Thyroid gland (tissue), 4 donors: ENCODE data around the gene TRPM1. TPM values are rescaled to one million over a fixed set of nuclear protein-coding genes. Genes with fewer than 3 reads are reported as not detected.

ENCODE experiments used
- DNase-seq, 2 donors: peaks; one replicate each; pipeline ENCODE4 v3.0.0-alpha.2; 2019
- H3K27ac ChIP-seq, 3 donors: fragments of 200-600 bp; sonication (generic); 1 replicate in 2 of 3; 2 replicates in 1 of 3; pipeline ENCODE4 v1.5.1; 2016 to 2019; ENCODE audit warnings: mild to moderate bottlenecking in 1 of 3, moderate library complexity in 1 of 3
- H3K27me3 ChIP-seq: fragments of 200-600 bp; sonication (generic); one replicate; pipeline ENCODE4 v1.5.1; 2019
- H3K36me3 ChIP-seq, 2 donors: fragments of 200-600 bp; sonication (generic); one replicate each; pipeline ENCODE4 v1.5.1; 2016 to 2019
- H3K4me1 ChIP-seq, 2 donors: fragments of 200-600 bp; sonication (generic); one replicate each; pipeline ENCODE4 v1.5.1; 2017 to 2019
- H3K4me3 ChIP-seq, 3 donors: fragments of 200-600 bp; sonication (generic); replicated peaks in 1 of 3; 1 replicate in 2 of 3; 2 replicates in 1 of 3; pipeline ENCODE4 v1.5.1; 2016; ENCODE audit warnings: mild to moderate bottlenecking in 1 of 3
- H3K9me3 ChIP-seq: fragments of 200-600 bp; sonication (generic); one replicate; pipeline ENCODE4 v1.5.1; 2017
- POLR2A ChIP-seq, 2 donors: fragments of 450-650 bp; IDR thresholded peaks; one replicate each; pipeline ENCODE4 v1.6.1; 2017; ENCODE audit warnings: antibody characterized with exemption in 2 of 2, mild to moderate bottlenecking in 2 of 2, moderate library complexity in 1 of 2
- WGBS, 2 donors: methylation state at CpG; one replicate each; pipeline ENCODE4 v1.1.5; 2017; 5-methylcytosine and 5-hydroxymethylcytosine counted together
- intact Hi-C: fragments of 100-400 bp; cut with DNase I; formaldehyde crosslinking; loops from one replicate; pipeline ENCODE4 v1.15.1; 2023
- total RNA-seq, 4 donors: library from RNA; depleted of rRNA; stranded (reverse); fragments of >200 nt; gene quantifications; one replicate each; pipeline ENCODE4 v1.2.3, GENCODE V29; 2016
- TF ChIP-seq, protein P1 (sequence below), 6 experiments: fragments of 200-600 bp in 3 of 6; fragments of 450-650 bp in 3 of 6; sonication (generic) in 3 of 6; IDR thresholded peaks; one replicate each; pipeline ENCODE4 v1.5.1; 2016 to 2019; ENCODE audit warnings: antibody characterized with exemption in 6 of 6, mild to moderate bottlenecking in 2 of 6, inconsistent platforms in 1 of 6, moderate library complexity in 1 of 6

Gene TRPM1
- total RNA-seq, 4 donors from 2014 or later = not detected

GRCh38 chr15:30962659-30963058 lies 138.9 kb downstream of the TRPM1 start:
- no peaks in the 10 kb centered on the region for H3K9me3 ChIP-seq
- no peak for DNase-seq
- H3K4me3 ChIP-seq = no peak overlapping the region
- H3K36me3 ChIP-seq = peaks cover 11 to 17% of the 10 kb centered on the region in 2 donors
- intact Hi-C loops = no loop called here
- no peak overlapping the region for H3K27ac ChIP-seq
- H3K27me3 ChIP-seq = no peaks in the 10 kb centered on the region
- WGBS, 2 donors = 99 to 100% methylated on average over 3 of the region's 3 CpGs
- H3K4me1 ChIP-seq = no peaks in the 10 kb centered on the region
- TF ChIP-seq POLR2A (IDR thresholded peaks at IDR 0.05) = no peak
- TF ChIP-seq, protein P1, sequence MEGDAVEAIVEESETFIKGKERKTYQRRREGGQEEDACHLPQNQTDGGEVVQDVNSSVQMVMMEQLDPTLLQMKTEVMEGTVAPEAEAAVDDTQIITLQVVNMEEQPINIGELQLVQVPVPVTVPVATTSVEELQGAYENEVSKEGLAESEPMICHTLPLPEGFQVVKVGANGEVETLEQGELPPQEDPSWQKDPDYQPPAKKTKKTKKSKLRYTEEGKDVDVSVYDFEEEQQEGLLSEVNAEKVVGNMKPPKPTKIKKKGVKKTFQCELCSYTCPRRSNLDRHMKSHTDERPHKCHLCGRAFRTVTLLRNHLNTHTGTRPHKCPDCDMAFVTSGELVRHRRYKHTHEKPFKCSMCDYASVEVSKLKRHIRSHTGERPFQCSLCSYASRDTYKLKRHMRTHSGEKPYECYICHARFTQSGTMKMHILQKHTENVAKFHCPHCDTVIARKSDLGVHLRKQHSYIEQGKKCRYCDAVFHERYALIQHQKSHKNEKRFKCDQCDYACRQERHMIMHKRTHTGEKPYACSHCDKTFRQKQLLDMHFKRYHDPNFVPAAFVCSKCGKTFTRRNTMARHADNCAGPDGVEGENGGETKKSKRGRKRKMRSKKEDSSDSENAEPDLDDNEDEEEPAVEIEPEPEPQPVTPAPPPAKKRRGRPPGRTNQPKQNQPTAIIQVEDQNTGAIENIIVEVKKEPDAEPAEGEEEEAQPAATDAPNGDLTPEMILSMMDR (IDR thresholded peaks at IDR 0.05) = no peak

GRCh38 chr15:30962079-30962478 lies 139.4 kb downstream of the TRPM1 start:
- Histone ChIP-seq H3K4me1 (no peaks in the 10 kb centered on the region), H3K27me3 (no peaks in the 10 kb centered on the region), H3K9me3 (no peaks in the 10 kb centered on the region), H3K4me3 (no peak overlapping the region), H3K36me3 (peaks cover 17 to 21% of the 10 kb centered on the region in 2 donors), H3K27ac (no peak overlapping the region)
- DNase-seq = no peak
- TF ChIP-seq, protein P1 (IDR thresholded peaks at IDR 0.05) = no peak
- no peak for TF ChIP-seq POLR2A (IDR thresholded peaks at IDR 0.05)
- intact Hi-C loops = no loop called here

DNA sequence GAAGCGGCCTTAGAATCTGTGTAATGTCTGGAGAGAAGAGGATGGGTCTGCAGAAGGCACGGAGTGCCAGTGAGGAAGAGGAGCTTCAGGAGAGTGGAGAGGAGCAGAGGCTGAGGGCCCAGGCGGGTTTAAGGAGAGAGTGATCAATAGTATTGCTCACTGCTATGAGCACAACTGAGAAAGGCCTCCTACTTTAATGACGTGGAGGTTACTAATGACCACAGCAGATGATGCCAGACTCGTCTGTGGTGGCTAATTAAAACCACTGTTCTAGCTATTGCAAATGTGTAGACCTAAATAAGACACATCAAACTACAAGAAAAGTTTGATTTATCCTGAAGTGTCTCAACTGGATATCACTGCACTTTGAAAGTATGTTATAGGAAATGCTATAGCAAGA lies 143.3 kb downstream of the TRPM1 start:
- Histone ChIP-seq H3K4me3 (no peak overlapping the region), H3K27me3 (no peaks in the 10 kb centered on the region), H3K27ac (no peak overlapping the region), H3K4me1 (no peaks in the 10 kb centered on the region), H3K9me3 (no peaks in the 10 kb centered on the region), H3K36me3 (peaks cover 32% of the 10 kb centered on the region in 2 donors)
- no peak for DNase-seq
- WGBS, 2 donors = 94 to 95% methylated on average over 5 of the region's 5 CpGs
- intact Hi-C loops = no loop called here
- TF ChIP-seq, protein P1 (IDR thresholded peaks at IDR 0.05) = no peak
- no peak for TF ChIP-seq POLR2A (IDR thresholded peaks at IDR 0.05)

- Histone ChIP-seq H3K27me3 (no peaks in the 10 kb centered on the region), H3K4me3 (no peak overlapping the region), H3K27ac (no peak overlapping the region), H3K9me3 (no peaks in the 10 kb centered on the region), H3K4me1 (no peaks in the 10 kb centered on the region), H3K36me3 (peaks cover 49% of the 10 kb centered on the region in 2 donors)
- no peak for DNase-seq
- WGBS, 2 donors = 87 to 90% methylated on average over 6 of the region's 6 CpGs
- TF ChIP-seq, protein P1 (IDR thresholded peaks at IDR 0.05) = no peak
- TF ChIP-seq POLR2A (IDR thresholded peaks at IDR 0.05) = no peak
- intact Hi-C loops = no loop called here
These were observed 145.1 kb downstream of the TRPM1 start for GRCh38 chr15:30956216-30957124.

- H3K27ac ChIP-seq = no peak overlapping the region
- peaks cover 60 to 61% of the 10 kb centered on the region in 2 donors for H3K36me3 ChIP-seq
- H3K4me1 ChIP-seq = no peaks in the 10 kb centered on the region
- no peaks in the 10 kb centered on the region for H3K27me3 ChIP-seq
- no peak for DNase-seq
- 94 to 97% methylated on average over 1 of the region's 1 CpG for WGBS, 2 donors
- intact Hi-C loops = no loop called here
- H3K9me3 ChIP-seq = no peaks in the 10 kb centered on the region
- TF ChIP-seq, protein P1 (IDR thresholded peaks at IDR 0.05) = no peak
- TF ChIP-seq POLR2A (IDR thresholded peaks at IDR 0.05) = no peak
- H3K4me3 ChIP-seq = no peak overlapping the region
These were observed 146.9 kb downstream of the TRPM1 start for GRCh38 chr15:30954674-30955073.
